Measurements from ENCODE around the gene MAP3K5.

Gene MAP3K5

GRCh38 chr6:136609873-136610706 lies 182.2 kb downstream of the MAP3K5 start:
- no peak overlapping the region for H3K4me3 ChIP-seq (ENCODE audit: low read length)
- DNase-seq (ENCODE audit: low read depth): peak; percentile 99
- no peak for TF ChIP-seq CTCF (conservative IDR thresholded peaks at IDR 0.05; ENCODE audit: low read length)

- peak; percentile 84 for DNase-seq (ENCODE audit: low read depth)
- no peak overlapping the region for H3K4me3 ChIP-seq (ENCODE audit: low read length)
- TF ChIP-seq CTCF (conservative IDR thresholded peaks at IDR 0.05; ENCODE audit: low read length): no peak
Measured at GRCh38 chr6:136608991-136609390, 183.3 kb downstream of the MAP3K5 start.

GRCh38 chr6:136607932-136608772 lies 184.1 kb downstream of the MAP3K5 start:
- peak; percentile 79 for TF ChIP-seq CTCF (conservative IDR thresholded peaks at IDR 0.05; ENCODE audit: low read length)
- DNase-seq (ENCODE audit: low read depth): peak; percentile 43

GRCh38 chr6:136607204-136607931 lies 184.9 kb downstream of the MAP3K5 start:
- DNase-seq (ENCODE audit: low read depth): no peak

More at GRCh38 chr6:136607932-136608772, 184.1 kb downstream of the MAP3K5 start:
- H3K4me3 ChIP-seq (ENCODE audit: low read length): no peak overlapping the region

GRCh38 chr6:136604928-136605510 lies 187.3 kb downstream of the MAP3K5 start:
- H3K4me3 ChIP-seq (ENCODE audit: low read length): no peak overlapping the region
- no peak for TF ChIP-seq CTCF (conservative IDR thresholded peaks at IDR 0.05; ENCODE audit: low read length)
- DNase-seq (ENCODE audit: low read depth): no peak

More at GRCh38 chr6:136607204-136607931, 184.9 kb downstream of the MAP3K5 start:
- no peak for TF ChIP-seq CTCF (conservative IDR thresholded peaks at IDR 0.05; ENCODE audit: low read length)
- H3K4me3 ChIP-seq (ENCODE audit: low read length): no peak overlapping the region

GRCh38 chr6:136604328-136604825 lies 187.9 kb downstream of the MAP3K5 start:
- TF ChIP-seq CTCF (conservative IDR thresholded peaks at IDR 0.05; ENCODE audit: low read length): no peak
- no peak for DNase-seq (ENCODE audit: low read depth)
- H3K4me3 ChIP-seq (ENCODE audit: low read length): no peak overlapping the region
